HG02884 (cell line): ENCODE data around the gene ARHGAP40.

Source experiments
- ATAC-seq: cut with Tn5 transposase; IDR thresholded peaks from one replicate; pipeline ENCODE4 v1.9.1; 2021; ENCODE audit warnings: mild to moderate bottlenecking, moderate library complexity; ENCODE audit not compliant: unreplicated experiment

The ARHGAP40 gene

DNA sequence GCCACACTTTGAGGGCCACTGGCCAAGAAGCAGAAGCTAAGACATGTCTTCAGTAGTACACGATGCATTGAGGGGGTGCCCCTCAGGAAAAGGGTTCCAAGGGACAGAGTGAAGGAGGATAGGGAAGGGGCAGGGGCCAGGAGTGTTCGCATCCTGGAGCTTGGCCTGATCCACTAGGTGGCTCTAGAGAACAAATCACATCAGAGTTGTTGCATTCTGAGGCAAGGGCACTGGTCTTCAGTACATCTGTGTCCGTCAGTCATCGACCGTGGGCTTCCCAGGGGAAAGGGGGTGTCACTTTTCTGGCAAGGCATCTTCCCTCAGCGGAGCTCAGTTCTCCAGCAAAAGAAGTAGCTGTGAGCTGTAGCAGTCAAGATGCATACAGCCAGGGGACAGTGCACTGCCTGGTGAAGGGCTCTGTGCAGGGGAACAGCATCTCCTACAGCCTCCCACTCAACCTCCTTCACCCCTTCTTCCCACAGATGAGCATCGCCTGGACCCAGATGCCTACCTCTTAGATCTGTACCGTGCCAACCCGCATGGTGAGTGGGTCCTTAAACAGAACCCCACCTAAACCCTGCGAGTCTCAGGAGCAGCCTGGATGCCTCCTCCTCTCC is 47.8 kb downstream of the ARHGAP40 start:
- no peak for ATAC-seq

DNA sequence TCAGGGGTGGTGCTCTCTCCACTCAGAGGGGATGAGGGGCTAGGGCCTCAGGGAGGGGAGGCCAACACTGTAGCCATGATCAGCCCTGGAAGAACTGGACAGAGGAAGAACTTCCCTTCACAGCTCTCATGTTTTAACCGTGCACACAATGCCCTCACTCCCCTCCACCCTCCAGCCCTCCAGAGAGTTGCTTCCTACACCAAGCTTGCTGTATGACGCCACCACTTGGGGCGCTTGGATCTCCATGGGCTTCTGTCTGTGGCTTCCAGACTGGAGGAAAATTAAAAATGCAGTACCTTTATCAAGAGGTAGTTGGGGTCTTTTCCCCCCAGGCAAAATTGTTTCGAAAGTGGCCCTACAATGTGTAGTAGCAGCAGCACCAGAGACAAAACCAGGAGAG is 48.4 kb downstream of the ARHGAP40 start:
- ATAC-seq = no peak

DNA sequence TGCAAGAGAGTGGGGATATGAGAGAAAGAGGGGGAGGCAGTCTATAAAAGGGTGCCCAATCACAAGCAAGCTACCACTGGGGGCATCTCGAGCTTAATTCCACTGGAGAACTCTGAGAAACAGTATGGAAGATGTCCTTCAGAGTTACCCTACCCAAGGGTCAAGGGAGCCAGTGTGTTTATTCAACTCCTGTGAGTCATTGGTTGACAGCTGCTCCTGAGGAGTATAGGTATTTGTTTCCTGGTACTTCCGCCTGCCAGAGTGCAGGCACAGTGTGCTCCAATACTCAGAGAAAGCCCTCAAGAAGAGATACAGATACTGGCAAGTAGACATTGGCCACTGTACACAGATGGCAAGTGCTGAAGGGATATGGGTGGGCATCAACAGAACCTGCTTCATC is 49.5 kb downstream of the ARHGAP40 start:
- ATAC-seq = no peak

DNA sequence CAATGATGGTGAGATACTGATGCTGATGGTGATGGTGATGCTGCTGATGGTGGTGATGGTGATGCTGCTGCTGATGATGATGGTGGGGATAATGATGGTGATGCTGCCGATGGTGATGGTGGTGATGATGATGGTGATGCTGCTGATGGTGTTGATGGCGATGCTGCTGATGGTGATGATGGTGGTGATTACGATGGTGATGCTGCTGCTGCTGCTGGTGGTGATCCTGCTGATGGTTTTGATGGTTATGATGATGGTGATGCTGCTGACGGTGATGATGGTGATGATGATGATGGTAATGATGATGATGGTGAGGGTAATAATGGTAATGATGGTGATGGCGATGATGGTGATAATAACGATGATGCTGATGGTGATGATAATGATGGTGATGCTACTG is 50.0 kb downstream of the ARHGAP40 start:
- no peak for ATAC-seq

DNA sequence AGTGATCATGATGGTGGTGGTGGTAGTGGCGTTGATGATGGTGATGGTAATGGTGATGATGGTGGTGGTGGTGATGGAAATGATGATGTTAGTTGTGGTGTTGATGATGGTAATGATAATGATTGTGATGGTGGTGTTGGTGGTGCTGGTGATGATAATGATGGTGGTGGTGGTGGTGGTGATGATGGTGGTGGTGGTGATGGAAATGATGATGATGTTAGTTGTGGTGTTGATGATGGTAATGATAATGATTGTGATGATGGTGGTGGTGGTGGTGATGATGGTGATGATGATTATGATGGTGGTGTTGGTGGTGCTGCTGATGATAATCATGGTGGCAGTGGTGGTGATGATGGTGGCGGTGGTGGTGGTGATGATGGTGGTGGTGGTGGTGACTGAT is 51.4 kb downstream of the ARHGAP40 start:
- ATAC-seq = no peak

DNA sequence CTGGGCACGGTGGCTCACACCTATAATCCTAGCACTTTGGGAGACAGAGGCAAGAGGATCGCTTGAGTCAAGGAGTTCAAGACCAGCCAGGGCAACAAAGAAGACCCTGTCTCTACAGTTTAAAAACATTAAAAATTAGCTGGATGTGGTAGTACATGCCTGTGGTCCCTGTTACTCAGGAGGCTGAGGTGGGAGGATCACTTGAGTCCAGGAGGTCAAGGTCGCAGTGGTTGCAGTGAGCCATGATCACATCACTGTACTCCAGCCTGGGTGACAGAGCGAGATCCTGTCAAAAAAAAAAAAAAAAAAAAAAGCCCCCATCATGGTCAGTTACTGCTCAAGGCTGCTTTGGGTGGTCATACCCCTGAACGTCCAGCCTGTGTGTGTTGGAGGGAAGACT is 55.8 kb downstream of the ARHGAP40 start:
- no peak for ATAC-seq

DNA sequence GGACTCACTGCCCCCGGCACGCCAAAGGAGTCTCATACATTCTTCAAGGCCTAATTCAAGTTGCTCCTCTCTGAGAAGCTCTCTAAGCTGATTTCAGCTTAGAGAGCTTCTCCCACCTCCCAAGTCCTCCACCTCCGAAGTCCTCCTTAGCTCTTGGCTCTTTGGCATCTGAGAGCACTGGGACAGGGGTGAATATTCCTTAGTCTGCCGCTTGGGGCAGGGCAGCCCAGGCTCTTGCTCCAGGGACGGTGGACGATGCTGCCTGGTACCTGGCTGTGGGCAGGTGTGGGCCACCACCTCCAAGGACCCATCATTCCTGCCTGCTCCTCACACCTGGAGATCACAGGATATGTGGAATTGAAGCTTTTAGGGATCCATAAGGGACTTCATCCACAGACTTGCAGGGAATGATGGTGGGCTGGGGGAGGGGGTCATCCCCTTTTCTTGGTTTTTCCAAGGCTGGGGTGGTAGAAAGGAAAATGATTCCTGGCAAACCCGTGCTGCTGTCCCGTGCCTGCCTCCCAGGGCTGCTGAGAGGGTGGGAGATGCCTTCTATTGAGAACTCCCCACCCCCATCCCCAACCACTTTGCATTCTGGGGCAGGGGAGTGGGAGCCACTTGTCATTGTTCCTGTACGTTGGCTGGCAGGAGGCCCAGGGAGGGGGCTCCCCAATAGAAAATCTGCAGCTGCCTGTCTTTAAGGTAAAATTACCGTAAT is 57.4 kb downstream of the ARHGAP40 start:
- peak; percentile 70 for ATAC-seq

DNA sequence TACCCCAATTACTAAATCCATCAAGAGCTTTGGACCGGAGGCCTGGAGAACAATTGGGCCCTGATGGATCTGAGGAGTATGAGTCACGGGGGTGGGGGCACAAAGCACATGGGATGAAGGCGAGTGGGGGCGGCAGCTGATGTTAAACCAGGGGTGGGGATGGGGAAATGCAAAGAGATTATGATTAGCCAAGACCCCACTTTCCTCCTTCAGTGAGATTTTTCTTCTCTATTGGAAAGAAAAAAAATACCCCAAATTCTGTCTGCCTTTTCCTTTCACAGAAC is 57.9 kb downstream of the ARHGAP40 start:
- no peak for ATAC-seq

DNA sequence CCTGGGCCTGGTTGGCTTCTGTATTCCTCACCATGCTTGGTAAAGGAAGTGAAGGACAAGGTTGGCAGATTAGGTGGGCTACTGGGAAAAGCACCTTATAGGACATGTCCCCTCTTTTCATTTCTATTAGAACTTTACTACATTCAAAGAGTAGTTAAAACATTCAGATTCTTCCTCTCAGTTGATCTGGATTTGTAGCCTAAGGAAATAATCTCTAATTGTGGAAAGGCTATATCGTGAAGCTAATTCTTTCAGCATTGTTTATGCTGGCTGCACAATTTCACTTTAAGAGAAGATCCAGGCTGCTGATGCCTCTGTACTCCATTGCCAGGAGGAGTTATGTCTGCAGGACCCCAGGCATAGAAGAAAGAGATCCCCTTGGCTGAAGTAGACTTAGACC is 58.8 kb downstream of the ARHGAP40 start:
- ATAC-seq = no peak

DNA sequence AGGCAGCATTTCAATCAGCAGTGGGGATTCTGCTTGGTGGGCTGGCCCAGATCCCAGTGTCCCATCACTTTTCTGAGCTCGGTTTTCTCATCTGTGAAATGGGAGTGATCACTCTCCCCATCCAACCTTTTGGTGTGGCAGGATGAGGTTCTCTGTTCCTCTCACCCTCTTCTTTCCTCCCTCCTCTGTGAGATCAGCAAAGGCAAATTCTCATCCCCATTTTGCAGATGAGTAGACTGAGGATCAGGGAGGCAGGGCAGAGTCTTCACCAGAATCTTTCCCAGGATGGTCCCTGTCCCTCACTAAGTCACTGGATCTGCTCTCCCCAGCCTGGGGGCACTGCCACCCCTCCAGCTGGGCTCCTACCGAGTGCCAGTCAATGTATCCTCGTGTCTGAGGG is 62.1 kb downstream of the ARHGAP40 start:
- no peak for ATAC-seq

DNA sequence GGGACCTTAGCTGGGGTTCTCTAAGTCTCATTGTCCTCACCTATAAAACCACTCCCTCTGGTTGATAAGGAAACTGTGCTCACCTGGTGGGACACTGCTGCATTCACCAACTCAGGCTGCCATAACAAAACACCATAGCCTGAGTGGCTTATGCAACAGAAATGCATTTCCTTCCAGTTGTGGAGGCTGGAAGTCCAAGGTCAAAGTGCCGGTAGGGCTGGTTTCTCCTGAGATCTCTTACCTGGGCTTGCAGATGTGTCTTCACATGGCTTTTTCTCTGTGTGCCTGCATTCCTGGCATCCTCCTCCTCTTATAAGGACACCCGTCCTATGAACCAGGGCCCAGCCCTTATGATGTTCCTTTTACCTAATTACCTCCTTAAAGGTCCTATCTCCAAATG is 62.7 kb downstream of the ARHGAP40 start:
- no peak for ATAC-seq

DNA sequence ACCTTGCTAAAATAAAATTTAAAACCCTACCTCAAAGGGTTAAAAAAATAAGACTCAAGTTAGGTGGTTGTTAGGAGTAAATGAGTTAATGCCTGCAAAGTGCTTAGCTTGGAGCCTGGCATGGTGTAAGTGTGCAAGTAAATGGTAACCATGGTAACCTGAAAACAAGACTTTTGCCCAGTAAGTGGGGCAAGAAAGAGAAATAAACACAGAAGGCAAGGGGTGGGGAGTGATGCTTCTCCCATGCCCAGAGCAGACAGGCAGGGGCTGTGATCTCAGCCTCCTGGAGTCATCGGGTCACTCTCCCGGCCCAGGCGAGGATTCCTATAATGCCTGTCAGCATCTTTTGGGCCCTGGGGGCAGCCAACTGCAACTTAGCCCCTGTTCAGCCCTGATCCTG is 63.5 kb downstream of the ARHGAP40 start:
- no peak for ATAC-seq

DNA sequence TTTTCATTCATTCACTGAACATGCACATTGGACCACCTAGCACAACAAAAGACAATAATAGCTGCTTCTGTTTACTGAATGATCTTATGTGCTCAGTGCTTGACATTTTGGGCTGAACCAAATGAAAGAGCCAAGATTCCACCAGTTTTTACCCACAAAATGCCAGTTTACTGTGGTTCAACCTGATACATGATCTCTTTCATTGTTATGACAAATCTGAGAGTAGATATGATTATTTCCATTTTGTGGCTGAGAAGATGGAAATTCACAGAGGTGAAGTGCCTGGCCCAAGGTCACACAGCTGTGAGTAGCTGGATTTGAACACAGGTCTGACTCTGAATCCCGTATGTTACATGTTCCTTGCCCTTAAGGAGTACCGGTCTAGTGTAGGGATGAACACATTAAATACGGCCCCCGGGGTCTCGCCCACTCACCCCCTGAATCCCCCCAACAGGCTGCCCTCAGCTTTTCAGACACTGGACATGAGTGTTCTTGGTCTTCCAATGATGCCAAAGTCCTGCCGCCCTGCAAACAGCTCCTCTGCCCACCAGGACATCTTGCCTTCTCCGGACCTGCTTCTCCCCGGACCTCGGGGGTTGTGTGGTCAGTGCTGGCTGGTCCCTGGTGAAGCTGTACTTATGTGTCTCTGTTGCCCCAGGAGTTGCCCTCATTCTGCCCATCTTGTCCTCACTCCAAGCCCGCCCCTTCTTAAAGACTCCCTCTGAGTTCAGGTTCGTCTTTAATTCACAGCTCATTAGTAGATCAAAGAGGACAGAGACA is 64.1 kb downstream of the ARHGAP40 start:
- ATAC-seq = no peak

DNA sequence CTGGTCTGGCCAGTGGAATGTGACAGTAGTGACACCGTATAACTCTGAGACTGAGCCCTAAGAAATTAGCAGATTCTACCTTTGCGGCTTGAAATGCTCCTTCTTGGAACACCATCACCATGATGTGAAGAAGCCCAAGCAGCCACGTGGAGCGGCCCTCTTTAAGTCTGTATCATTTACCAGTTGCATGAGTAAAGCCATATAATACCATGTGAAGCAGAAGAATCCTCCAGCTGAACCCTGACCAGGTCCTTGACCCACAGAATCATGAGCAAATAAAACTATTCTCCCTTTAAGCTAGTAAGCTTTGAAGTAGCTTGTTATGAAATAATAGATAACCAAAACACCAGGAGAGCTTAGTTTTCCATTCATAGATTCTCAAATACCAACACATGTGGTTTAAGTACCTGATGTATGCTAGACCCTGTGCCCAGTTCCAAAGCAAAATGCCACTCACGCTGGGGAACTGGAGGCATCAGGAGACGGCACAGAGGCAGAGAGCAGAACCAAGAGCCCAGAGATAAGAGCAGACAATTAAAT is 65.9 kb downstream of the ARHGAP40 start:
- no peak for ATAC-seq

DNA sequence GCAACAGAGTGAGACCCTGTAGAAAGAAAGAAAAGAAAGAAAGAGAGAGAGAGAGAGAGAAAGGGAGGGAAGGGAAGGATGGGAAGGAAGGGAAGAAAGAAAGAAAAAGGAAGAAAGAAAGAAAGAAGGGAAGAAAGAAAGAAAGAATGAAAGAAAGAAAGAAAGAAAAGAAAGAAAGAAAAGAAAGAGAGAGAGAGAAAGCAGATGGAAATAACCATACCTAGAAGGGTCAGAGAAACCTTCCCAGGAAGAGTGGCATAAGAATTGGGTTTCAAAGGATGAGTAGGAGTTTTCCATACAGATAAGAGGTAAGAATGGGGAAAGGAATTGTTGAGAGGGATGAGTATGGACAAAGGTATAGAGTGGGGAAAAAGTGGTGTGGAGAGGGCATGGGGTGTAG is 68.1 kb downstream of the ARHGAP40 start:
- no peak for ATAC-seq

DNA sequence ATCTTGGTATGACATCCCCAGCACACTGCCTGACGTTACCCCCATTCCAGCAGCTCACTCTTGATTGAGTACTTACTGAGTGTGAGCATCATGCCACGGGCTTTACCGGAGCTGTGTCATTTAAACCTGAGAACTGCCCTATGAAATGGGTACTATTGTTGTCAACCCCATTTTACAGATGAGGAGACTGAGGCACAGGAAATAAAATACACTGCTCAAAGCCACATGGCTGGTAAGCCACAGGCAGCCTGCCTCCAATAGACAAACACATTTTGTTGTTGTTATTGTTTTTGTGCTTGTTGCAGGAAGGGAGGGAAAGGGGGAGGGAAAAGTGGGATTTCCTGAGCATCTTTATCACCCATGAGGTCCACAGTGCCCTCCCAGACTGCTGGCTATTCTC is 69.2 kb downstream of the ARHGAP40 start:
- no peak for ATAC-seq

DNA sequence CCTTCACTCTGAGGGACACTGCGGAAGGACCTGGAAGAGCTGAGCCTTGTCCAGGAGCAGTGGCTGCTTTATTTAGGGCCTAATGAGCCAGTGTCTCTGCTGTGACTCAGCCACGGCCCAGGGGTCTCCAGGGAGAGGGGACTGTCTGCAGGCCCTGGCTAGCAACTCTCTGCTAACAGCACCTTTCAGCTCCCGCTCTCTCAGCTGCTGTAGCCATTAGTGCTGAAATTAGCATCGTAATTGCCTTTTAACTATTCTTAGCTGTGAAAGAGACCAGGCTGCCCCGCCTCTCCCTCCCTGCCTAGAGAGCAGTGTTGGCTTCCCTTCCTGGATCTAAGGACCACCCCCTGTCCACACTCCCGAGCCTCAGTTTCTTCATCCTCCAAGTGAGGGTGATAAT is 69.6 kb downstream of the ARHGAP40 start:
- no peak for ATAC-seq

DNA sequence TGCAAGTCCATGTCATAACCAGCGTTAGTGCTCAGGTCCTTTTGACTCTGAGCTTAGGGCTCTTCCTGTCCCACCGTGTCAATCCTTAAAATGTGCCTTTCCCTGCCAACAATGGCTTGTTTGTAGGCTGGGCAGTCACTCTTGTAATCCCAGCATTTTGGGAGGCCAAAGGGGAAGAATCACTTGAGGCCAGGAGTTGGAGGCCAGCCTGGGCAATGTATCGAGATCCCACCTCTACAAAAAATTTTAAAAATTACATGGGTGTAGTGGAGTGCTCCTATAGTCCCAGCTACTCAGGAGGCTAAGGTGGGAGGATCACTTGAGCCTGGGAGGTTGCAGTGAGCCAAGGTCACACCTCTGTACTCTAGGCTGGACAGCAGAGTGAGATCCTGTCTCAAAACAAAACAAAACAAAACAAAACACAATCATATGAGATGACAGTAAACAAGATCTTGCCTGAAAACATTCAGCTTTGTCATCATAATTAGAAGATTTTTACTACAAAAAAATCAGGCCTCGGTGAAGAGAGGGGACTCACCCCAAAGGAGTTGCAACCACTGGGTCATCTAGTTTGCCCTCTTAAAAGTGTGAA is 70.2 kb downstream of the ARHGAP40 start:
- no peak for ATAC-seq

DNA sequence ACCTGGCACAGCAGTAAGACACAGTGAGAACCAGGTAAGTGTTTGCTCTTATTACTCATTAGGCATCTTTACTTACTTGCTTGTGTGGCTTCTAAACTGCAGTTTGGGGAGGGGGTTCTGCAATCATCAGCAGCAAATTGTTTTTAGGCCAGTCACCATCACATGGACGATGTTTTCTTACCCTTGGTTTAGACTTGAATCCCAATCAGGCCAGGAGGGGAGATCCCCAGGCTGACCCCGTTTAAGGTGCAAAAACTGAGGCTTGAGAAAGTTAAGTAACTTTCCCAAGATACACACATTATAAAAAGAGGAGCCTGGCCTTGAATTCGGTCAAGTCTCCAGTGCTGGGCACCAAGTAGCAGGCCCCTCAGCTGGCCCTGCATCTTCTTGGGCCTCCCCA is 70.9 kb downstream of the ARHGAP40 start:
- ATAC-seq = no peak

DNA sequence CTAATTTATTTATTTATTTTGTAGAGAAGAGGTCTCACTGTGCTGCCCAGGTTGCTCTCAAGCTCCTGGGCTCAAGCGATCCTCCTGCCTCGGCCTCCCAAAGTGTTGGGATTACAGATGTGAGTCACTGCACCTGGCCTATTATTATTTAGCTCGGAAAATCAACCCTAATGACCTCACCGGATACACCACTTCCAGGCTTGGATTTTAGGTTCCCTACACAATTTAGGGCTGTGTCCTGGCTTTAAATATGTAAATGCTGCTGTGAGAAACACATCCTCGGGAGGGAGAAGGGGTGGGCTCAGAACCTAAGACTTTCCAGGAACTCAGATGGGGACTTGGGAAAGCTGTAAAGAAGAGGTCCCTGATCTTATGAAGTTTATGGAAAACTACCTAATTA is 71.7 kb downstream of the ARHGAP40 start:
- ATAC-seq = no peak

DNA sequence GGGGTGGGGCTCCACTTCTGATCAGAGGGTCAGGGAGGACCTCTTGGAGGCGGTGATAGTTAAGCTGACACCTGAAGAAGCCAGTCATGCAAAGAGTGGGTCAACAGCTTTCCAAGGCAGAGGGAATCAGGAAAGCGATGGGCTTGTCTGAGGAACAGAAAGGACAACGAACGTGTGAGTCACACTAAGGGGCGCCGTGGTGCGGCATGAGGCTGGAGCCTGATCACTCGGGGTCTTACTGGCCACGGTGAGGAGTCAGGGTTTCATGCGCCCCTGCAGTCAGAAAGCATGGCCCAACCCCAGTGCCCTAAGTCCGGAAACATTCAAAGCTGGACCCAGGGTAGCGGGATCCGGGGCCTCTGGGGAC is 72.1 kb downstream of the ARHGAP40 start:
- peak; percentile 11 for ATAC-seq
